Smooth muscle cell (in vitro differentiated cells): ENCODE results near the gene ENOX1. TPM values are rescaled to one million over a fixed set of nuclear protein-coding genes. Genes with fewer than 3 reads are reported as not detected.

Experiments used
- DNase-seq: peaks from one replicate; lab custom pipeline; 2025; ENCODE audit not compliant: unreplicated experiment; lab: John Stamatoyannopoulos, UW
- H2AFZ ChIP-seq: fragments of 200-600 bp; sonication (generic); 2 replicates; pipeline ENCODE4 v1.6.0; 2016; ENCODE audit warnings: antibody characterized with exemption, low read depth, mild to moderate bottlenecking
- H3F3A ChIP-seq: fragments of 200-600 bp; sonication (generic); 2 replicates; pipeline ENCODE4 v1.6.0; 2017; ENCODE audit warnings: antibody characterized with exemption, low read depth
- H3K27ac ChIP-seq: fragments of 200-600 bp; sonication (generic); 2 replicates; pipeline ENCODE4 v1.5.1; 2016; ENCODE audit warnings: low read depth, mild to moderate bottlenecking
- H3K27me3 ChIP-seq: fragments of 200-600 bp; sonication (generic); 2 replicates; pipeline ENCODE4 v1.6.1; 2016; ENCODE audit warnings: low read depth, mild to moderate bottlenecking
- H3K36me3 ChIP-seq: fragments of 200-600 bp; sonication (generic); 2 replicates; pipeline ENCODE4 v1.5.1; 2016; ENCODE audit warnings: low read depth
- H3K4me1 ChIP-seq: fragments of 200-600 bp; sonication (generic); 2 replicates; pipeline ENCODE4 v1.5.1; 2016; ENCODE audit warnings: low read depth
- H3K4me2 ChIP-seq: fragments of 200-600 bp; sonication (generic); 2 replicates; pipeline ENCODE4 v1.6.0; 2016; ENCODE audit warnings: mild to moderate bottlenecking
- H3K4me3 ChIP-seq: fragments of 200-600 bp; sonication (generic); 2 replicates; pipeline ENCODE4 v1.5.1; 2016; ENCODE audit warnings: mild to moderate bottlenecking
- H3K79me2 ChIP-seq: fragments of 200-600 bp; sonication (generic); 2 replicates; pipeline ENCODE4 v1.6.0; 2016; ENCODE audit warnings: low read depth, mild to moderate bottlenecking
- H3K9ac ChIP-seq: fragments of 200-600 bp; sonication (generic); 2 replicates; pipeline ENCODE4 v1.6.0; 2016; ENCODE audit warnings: low read depth
- H3K9me3 ChIP-seq: fragments of 200-600 bp; sonication (generic); replicated peaks from 2 replicates; pipeline ENCODE4 v1.5.1; 2016; ENCODE audit warnings: low read depth
- H4K20me1 ChIP-seq: fragments of 200-600 bp; sonication (generic); 2 replicates; pipeline ENCODE4 v1.6.0; 2016; ENCODE audit warnings: low read depth
- CTCF ChIP-seq: fragments of 200-600 bp; sonication (generic); IDR thresholded peaks from 2 replicates; pipeline ENCODE4 v1.5.1; 2017; ENCODE audit warnings: borderline replicate concordance, mild to moderate bottlenecking, antibody characterized with exemption; ENCODE audit not compliant: insufficient read depth, poor library complexity, severe bottlenecking
- WGBS: methylation state at CpG from one replicate; pipeline ENCODE4 v1.1.7; 2016; ENCODE audit warnings: low lambda C conversion rate; 5-methylcytosine and 5-hydroxymethylcytosine counted together
- polyA plus RNA-seq: library from polyadenylated mRNA; unstranded; fragments of >200 nt; fragmentation: Nextera tagmentation; extraction: Ambion mirVana; gene quantifications from 2 replicates; pipeline ENCODE4 v1.2.1, GENCODE V29; 2016
- total RNA-seq: library from RNA; depleted of rRNA; stranded (reverse); fragments of >200 nt; gene quantifications from 2 replicates; pipeline ENCODE4 v1.2.3, GENCODE V29; 2014

ENOX1 gene
- total and polyA plus RNA-seq, 2 experiments from 2014 or later = 1.9 to 2.6 TPM

- Histone ChIP-seq H3K27ac (no peak overlapping the region), H3K79me2 (no peaks in the 10 kb centered on the region), H3F3A (no peaks in the 10 kb centered on the region), H3K9ac (no peak overlapping the region), H3K9me3 (no peaks in the 10 kb centered on the region), H3K27me3 (no peaks in the 10 kb centered on the region), H4K20me1 (no peaks in the 10 kb centered on the region), H3K4me2 (no peak overlapping the region), H3K4me3 (no peak overlapping the region), H3K36me3 (no peaks in the 10 kb centered on the region), H3K4me1 (no peaks in the 10 kb centered on the region), H2AFZ (no peak overlapping the region)
- TF ChIP-seq CTCF = no peak
- 100% methylated on average over 4 of the region's 4 CpGs for WGBS
- no peak for DNase-seq
Measured at GRCh38 chr13:43214124-43214523, 572.6 kb downstream of the ENOX1 start.

GRCh38 chr13:43206838-43207237 lies 579.9 kb downstream of the ENOX1 start:
- Histone ChIP-seq H3K9ac (no peak overlapping the region), H3K4me3 (no peak overlapping the region), H3K4me1 (no peaks in the 10 kb centered on the region), H3K27ac (no peak overlapping the region), H3K4me2 (no peak overlapping the region), H4K20me1 (no peaks in the 10 kb centered on the region), H3F3A (no peaks in the 10 kb centered on the region), H3K27me3 (no peaks in the 10 kb centered on the region), H3K9me3 (no peaks in the 10 kb centered on the region), H3K36me3 (no peaks in the 10 kb centered on the region), H3K79me2 (no peaks in the 10 kb centered on the region), H2AFZ (no peak overlapping the region)
- no peak for DNase-seq
- TF ChIP-seq CTCF = no peak

- H3K27me3 ChIP-seq = no peaks in the 10 kb centered on the region
- H3K9me3 ChIP-seq = no peaks in the 10 kb centered on the region
- no peak for TF ChIP-seq CTCF
- H3K4me1 ChIP-seq = no peaks in the 10 kb centered on the region
- H3K9ac ChIP-seq = no peak overlapping the region
- H3K4me2 ChIP-seq = no peak overlapping the region
- H3F3A ChIP-seq = no peaks in the 10 kb centered on the region
- H3K79me2 ChIP-seq = no peaks in the 10 kb centered on the region
- H2AFZ ChIP-seq = no peak overlapping the region
- H3K4me3 ChIP-seq = no peak overlapping the region
- no peak for DNase-seq
- no peaks in the 10 kb centered on the region for H3K36me3 ChIP-seq
- H3K27ac ChIP-seq = no peak overlapping the region
- WGBS = 95% methylated on average over 4 of the region's 4 CpGs
- no peaks in the 10 kb centered on the region for H4K20me1 ChIP-seq
Measured at GRCh38 chr13:43205416-43205815, 581.4 kb downstream of the ENOX1 start.

GRCh38 chr13:43204591-43204990 lies 582.2 kb downstream of the ENOX1 start:
- H3K79me2 ChIP-seq = no peaks in the 10 kb centered on the region

More at GRCh38 chr13:43204591-43204990, 582.2 kb downstream of the ENOX1 start:
- no peak overlapping the region for H3K4me3 ChIP-seq
- H3F3A ChIP-seq = no peaks in the 10 kb centered on the region
- no peak overlapping the region for H3K9ac ChIP-seq
- no peak for TF ChIP-seq CTCF
- no peaks in the 10 kb centered on the region for H3K27me3 ChIP-seq
- no peaks in the 10 kb centered on the region for H3K36me3 ChIP-seq
- no peak overlapping the region for H3K27ac ChIP-seq
- H4K20me1 ChIP-seq = no peaks in the 10 kb centered on the region
- H3K4me1 ChIP-seq = no peaks in the 10 kb centered on the region
- no peaks in the 10 kb centered on the region for H3K9me3 ChIP-seq
- WGBS = 90% methylated on average over 2 of the region's 2 CpGs
- no peak overlapping the region for H3K4me2 ChIP-seq
- H2AFZ ChIP-seq = no peak overlapping the region
- DNase-seq = no peak
